Stimulated activated CD4-positive, alpha-beta T cell treated with anti-CD3 and anti-CD28 coated beads, Interleukin-1b, Interleukin-23, amount 100 ng/mL, for 4 hours (primary cell): ENCODE data around the gene PSMD8.
"Not testable (repeated sequence)": the region's sequence is repeated elsewhere in the genome, so short reads cannot be mapped to it uniquely, and the experiment has no call there.

Experiments used
- DNase-seq, 2 donors: peaks; one replicate each; pipeline ENCODE4 v3.0.0-alpha.2; 2020; ENCODE audit warnings: low read depth in 2 of 2

PSMD8 gene

DNA sequence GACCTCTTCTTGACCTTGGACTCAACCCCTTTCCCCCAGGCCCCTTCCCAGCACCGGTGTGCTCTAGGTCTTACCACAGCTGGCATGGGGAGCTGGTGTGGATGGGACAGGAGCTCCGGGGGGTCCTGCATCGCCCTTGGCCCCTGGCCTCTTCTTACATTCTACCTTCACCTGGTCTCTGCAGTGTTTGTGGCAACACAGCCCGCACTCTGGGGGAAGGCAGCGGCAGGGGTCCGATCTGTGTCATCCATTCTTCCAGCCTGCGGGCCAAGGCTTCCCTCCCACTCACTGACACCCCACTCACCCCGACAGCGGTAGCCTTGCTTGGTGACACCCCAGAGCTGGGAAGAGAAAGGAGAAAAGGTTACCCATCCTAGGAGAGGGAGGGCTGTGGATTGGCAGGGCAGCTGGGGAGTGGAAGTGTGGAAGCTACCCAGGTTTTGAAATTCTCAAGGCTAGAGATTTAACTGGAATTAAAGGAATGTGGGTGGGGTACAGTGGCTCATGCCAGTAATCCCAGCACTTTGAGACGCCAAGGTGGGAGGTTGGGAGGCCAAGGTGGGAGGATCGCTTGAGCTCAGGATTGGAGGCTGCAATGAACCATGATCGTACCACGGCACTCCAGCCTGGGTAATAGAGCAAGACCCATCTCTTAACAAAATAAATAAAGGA is 36.8 kb downstream of the PSMD8 start:
- DNase-seq, result no peak

DNA sequence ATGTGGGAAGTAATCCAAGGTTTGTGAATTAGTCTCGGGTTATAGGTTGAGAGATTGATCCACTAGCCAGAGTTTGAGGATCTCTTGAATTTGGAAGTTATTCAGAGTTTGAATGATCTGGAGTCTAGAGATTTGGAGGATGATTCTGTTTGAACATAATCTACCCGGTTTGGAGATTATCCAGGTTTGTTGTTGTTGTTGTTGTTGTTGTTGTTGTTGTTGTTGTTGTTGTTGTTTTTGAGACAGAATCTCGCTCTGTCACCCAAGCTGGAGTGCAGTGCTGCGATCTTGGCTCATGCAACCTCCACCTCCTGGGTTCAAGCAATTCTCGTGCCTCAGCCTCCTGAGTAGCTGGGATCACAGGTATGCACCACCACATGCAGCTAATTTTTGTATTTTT is 37.5 kb downstream of the PSMD8 start:
- DNase-seq, result not testable (repeated sequence)

DNA sequence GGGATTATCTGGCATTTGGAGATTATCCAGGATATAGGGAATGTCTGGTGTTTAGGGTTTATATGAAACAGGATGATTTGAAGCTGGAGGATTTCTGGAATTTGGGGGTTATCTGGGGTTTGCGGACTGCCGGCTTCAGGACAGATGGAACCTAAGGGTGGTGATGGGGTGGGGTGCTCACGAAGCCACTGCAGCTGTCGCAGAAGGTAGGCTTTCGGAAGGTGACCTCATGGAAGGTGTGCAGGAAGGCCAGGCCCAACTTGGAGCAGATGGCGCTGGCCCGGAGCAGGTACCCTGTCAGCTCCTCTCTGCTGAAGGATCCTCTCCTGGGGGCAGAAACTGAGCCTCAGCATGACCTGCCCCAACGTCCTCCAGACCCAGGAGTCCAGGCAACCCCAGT is 38.1 kb downstream of the PSMD8 start:
- no peak for DNase-seq

DNA sequence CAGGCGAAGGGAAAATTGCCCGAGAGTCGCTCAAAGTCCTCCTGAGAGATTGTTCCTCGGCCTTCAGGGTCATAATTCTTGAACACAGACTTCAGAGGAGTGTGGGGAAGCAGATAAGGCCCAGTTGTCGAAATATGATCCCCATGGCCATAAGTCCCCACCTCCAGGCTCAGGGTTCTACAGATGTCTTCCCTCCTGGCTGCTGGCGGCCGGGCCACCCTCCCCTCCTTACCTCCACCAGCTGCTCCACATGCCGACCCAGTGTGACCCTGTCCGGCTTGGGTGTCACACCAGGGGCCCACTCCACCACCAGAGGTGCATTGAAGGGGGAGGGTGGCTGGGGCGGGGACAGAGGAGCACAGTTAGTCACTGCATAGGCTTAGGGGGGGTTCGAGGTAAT is 38.6 kb downstream of the PSMD8 start:
- no peak for DNase-seq

DNA sequence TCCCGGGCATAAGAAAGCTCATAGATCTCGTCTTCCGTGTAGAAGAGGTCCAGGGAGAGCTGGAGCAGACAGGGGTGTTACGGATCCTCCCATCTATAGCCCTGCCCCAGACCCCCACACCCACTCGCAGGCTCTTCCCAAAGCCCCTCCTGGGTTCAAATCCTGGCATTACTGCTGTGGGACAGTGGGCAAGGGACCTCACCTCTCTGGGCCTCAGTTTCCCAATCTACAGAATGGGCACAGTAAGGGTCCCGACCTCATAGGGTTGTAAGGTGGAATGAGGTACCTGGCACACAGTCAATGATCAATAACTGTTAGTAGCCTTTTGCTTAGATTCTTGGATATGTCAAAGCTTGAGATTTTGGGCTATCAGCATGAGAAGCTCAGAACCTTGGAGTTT is 39.0 kb downstream of the PSMD8 start:
- DNase-seq, result no peak

DNA sequence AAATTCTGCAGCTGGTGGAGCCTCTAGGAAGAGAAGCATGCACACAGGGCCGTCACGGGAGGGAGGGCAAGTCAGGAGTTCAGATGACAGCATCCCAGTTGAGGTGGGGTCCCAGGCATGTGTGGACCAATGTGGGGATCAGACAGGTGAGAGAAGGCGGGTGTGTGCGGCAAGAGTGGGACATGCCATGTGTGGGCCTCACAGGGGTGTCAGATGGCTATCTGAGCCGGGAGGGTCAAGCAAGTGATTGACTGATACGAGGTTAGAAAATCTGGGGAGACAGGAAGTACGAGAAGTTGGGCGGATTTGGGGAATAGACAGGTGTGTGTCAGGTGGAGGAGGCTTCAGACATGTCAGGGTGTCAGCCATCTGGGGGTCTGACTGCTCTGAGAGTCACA is 42.8 kb downstream of the PSMD8 start:
- DNase-seq, result no peak

DNA sequence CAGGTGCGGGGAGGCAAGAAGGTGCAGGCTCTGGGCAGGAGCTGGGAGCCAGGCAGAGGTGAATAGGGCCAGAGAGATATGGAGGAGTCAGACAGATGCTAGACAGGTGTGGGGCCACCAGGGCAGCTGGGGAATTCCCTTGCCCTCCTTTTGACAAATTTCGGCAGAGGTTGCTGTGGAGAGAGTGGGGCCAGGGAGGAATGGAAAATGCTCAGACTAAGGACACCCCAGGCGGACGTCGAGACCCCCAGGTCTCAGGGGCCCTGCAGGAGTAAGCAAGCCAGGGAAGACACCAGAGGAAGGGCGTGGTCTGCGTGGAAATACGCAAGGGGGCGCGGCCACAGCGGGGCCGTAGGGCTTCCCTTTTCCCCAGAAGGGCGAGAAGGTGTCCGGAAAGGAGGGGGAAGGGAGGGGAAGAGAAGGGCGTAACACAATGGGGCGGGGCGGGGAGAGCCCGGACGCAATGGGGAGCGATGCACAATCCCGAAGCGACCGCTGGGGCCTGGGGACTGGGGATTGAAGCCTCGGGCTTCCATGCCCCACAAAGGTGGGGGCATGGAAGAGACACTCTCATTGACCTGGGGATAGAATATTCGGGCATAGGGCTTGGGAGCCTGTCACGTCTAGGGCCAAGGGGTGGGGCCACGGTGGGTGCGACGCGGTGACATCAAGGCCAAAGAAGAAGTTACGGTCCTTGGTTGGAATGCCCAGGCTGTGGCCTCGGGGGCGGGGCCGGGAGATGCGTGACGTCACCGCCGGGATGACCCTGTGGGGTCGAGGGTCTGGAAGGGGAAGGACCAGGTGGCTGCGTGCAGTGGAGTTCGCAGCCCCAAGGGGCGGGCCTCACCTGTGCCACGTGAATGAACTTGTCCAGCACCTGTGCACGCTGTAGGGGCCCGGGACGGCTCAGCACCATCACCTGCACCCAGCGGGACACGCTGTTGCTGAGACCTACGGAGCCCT is 43.5 kb downstream of the PSMD8 start:
- peak in 1 of 2 donors; percentile 52 for DNase-seq

DNA sequence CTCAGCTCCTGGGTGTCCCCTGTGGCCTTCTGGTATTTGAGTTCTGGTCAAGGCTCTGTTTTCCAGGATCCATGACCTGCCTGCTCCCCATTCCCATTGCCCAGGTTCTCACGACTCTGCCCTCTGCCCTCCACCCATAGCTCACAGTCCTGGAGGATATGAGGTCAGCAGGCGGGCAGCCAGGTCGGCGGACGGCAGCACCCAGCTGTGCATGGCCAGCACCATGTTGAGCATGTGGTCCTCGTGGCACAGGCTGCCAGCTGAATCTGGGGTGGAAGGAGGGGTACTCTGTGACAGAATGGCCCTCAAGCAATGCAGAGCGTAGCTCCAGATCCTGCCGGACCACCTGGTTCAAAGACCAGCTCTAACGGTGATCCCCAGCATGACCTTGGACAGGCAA is 46.6 kb downstream of the PSMD8 start:
- no peak for DNase-seq

DNA sequence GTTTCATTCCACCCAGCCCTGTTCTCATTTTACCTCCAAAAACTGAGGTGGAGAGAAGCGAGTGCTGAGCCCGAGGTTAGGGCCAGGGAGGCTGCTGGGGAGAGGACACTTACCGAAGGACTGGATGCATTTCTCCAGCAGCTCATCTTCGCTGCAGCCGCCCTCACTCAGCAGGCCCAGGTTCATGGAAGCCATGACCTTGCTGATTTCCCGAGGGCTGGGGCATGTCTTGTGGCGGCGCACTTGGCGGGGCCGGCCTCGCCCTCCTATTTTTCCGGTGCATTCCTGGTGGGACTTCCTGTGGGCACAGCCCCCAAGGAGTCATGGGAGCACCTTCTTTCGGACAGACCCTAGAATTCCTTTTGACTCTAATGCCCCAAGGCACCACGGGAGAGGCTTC is 47.5 kb downstream of the PSMD8 start:
- no peak for DNase-seq

DNA sequence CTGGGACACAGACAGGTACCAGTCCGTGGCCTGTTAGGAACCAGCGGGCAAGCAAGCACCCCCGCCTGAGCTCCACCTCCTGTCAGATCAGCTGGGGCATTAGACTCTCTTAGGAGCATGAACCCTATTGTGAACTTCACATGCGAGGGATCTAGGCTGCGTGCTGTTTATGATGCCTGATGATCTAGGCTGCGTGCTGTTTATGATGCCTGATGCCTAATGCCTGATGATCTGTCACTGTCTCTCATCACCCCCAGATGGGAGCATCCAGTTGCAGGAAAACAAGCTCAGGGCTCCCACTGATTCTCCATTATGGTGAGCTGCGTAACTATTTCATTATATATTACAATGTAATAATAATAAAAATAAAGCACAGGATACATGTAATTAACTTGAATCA is 48.1 kb downstream of the PSMD8 start:
- no peak for DNase-seq

DNA sequence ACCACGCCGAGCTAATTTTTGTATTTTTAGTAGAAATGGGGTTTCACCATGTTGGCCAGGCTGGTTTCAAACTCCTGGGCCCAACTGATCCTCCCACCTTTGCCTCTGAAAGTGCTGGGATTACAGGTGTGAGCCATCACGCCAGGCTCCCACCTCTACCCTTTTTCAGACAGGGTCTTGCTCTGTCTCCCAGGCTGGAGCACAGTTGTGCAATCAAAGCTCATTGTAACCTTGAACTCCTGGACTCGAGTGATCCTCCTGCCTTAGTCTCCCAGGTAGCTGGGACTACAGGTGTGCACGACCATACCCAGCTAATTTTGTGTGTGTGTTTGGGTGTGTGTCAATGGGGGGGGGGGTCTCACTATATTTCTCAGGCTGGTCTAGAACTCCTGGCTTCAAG is 49.9 kb downstream of the PSMD8 start:
- no peak for DNase-seq

DNA sequence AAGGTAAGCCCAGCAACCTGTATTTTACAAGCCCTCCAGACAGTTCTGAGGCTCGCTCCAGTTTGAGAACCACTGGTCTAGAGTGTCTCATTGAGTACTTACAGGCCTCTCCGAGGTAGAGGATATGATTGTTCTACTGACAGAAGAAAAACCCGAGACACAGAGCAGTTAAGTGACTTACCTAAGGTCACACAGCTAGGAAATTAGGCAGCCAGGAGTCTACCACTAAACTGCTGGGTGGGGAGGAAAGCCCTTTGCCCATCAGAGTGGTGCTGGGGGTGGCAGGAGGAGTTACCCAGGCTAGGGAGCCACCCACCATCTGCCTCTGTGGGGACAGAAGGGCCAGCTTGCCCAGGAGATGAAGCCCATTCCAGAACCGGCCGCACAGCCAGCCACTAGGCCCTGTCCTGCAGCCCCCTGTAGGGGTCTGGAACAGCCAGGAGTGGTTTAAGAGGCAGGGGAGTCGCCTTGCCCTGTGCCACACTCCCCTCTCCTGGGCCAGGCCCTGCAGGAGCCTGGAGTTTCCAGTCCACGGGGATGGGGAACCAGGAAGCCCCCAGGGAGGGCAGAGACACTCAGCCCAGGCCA is 50.9 kb downstream of the PSMD8 start:
- no peak for DNase-seq

DNA sequence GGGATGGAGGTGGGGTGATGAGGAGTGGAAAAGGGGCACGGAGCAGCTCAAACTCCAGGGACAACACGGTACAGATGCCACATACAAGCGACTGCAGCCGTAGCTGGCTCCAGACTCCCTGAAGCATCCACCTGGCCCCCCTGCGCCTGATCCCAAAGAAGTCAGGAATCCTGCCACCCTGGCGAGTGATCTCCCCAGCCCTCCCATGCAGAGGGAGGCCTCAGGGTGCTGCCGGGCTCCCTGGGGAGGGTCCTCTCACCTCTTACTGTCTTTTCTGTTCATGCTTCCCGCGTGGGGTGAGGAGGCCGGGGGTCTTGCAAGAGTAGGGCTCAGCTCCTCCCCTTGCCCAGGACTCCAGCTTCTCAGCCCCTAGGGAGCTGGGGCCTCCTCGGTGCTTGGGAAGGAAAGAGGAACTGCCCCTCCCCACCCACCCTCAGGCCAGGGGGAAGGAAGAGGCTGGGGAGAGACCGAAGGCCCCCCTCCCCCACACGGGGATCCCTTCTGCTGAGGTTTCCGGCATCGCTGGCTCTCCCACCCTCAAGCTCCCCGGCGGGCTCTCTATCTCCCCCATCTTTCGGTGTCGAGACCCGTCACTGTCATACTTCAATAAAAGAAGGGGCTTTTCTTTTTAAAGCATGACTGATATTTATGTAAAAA is 51.6 kb downstream of the PSMD8 start, which contains the start of gene RASGRP4:
RASGRP4 (minus strand) TSS at position 410 of the 657 bp plus-strand sequence; CDS start at position 282, 128 bp downstream.
- peak; percentile 10 to 57 for DNase-seq

DNA sequence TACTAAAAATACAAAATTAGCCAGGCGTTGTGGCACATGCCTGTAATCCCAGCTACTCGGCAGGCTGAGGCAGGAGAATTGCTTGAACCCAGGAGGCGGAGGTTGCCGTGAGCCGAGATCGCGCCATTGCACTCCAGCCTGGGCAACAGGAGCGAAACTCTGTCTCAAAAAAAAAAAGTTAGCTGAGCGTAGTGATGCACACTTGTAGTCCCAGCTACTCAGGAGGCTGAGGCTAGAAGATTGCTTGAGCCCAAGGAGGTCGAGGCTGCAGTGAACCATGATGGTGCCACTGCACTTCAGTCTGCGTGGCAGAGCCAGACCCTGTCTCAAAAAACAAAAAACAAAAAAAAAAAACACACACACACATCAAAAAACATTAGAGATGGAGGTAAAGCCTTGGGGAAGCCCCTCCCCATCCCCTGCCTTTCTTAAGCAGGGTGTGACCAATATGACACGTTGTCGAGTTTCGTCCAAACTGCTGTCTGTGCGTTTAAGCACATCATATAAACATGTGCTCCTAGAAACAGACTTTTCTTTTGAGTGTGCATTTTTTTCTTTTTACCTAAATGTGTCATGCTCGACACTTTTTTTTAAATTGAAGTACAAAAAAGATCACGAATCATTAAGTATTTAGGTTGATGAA is 52.8 kb downstream of the PSMD8 start:
- DNase-seq, result peak in 1 of 2 donors; percentile 35

DNA sequence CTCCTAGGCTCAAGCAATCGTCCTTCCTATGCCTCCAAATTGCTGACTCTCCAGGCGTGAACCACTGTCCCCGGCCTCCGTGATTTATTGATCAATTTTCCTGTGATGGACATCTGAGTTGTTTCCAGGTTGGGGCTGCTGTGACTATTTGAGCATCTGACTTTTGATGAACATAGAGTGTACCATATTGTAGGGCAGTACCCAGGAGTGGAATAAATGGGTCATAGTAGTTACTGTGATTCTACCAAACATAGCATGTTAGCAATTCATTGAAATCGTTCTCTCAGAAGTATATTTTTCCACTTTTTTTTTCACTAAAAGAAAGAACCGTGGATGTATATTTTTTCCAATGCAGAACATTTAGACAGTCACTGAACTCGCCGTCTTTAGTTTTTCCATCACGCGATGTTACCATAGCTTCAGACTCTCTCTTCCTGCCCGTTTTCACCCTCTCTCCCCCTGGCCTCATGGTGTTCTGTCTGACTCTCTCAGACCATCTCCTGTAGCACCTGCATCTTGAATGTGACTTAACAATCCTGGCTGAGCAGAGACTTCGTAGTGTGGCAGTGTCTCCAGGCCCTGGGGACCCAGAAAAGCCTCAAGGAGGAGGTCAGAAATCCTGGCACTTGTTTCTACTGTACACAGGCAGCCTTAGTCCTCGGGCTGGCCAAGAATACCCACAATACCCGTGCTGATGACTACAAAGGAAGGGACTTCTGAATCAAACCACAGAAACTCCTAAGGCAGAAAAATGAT is 54.9 kb downstream of the PSMD8 start:
- peak in 1 of 2 donors; percentile 10 for DNase-seq

DNA sequence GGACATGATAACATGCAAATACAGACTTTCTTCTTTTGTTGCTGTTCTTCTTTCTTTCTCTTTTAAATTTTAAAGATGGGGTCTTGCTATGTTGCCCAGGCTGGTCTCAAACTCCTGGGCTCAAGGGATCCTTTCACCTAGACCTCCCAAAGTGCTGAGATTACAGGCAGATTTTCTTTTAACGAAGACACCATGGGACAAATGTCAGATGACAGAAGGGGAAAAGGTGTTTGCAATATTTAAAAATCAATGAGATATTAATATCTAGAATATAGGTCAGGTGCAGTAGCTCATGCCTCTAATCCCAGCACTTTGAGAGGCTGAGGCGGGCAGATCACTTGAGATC is 55.4 kb downstream of the PSMD8 start:
- DNase-seq, result no peak

DNA sequence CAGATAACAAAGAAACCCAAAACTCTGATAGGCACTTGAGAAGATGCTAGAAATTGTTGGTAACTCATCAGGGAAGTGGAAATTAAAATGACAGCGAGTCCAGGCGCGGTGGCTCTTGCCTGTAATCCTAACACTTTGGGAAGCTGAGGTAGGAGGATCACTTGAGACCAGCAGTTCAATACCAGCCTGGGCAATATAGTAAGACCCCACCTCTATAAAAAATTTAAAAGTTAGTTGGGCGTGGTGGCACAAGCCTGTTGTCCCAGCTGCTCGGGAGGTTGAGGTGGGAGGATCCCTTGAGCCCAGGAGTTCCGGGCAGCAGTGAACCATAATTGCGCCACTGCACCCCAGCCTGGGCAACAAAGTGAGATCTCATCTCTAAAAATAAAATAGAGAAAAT is 56.6 kb downstream of the PSMD8 start:
- no peak for DNase-seq

DNA sequence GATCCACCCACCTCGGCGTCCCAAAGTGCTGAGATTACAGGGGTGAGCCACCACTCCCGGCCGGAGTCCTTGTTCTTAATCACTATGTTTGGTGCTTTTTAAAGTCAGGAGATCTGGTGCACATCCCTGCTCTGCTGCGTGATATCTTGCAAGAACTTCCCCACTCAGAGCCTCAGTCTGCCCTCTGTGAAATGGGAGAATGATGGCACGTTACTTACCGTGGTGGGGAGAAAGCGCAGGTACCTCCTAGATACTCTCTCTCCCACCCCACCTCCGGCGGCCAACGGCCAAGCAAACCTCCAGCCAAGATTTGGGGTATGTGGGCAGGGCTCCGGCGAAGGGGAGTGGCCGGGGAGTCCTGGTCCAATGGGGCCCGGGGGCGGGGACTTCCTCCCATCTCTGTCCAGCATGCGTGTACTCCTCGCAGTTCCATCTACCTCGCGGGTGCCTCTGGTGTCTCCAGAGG is 58.9 kb downstream of the PSMD8 start, which contains the start of gene RYR1:
RYR1 (plus strand) TSS at position 424 of the 466 bp plus-strand sequence. CDS start 139 bp downstream, outside the sequence.
- peak; percentile 16 to 56 for DNase-seq
